ENCODE data around the gene CARD9. TPM values are rescaled to one million over a fixed set of nuclear protein-coding genes. Genes with fewer than 3 reads are reported as not detected.
A peak's percentile ranks its signal among the peaks of the same experiment; 100 is the strongest.

Gene CARD9
- total RNA-seq, 1 experiment from 2014 or later, result 5.6 TPM

DNA sequence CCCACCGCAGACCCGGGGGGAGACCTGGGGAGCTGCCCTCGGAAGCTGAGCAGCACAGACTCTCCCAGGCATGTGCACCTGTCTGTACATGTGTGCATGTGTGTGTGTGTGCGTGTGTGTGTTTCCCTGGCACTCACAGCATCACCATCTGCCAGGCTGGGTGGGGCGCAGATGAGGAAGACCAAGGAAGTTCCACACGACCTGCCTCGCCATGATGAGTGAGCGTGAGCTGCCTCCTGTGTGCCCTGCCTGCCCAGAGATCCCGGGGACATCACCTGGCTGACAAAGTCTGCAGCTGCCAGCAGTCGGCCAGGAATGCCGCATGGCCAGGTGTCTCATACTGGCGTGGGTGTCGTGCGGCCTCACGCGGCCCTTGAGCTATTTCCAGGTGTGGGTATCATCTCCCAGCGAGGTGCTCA, 50.1 kb downstream of the CARD9 start:
- WGBS (ENCODE audit: extremely low coverage, insufficient read length, low lambda C conversion rate), result no CpG with 5 or more reads among the region's 17 CpGs

More for the DNA sequence above, 50.1 kb downstream of the CARD9 start:
- H4K5ac ChIP-seq (ENCODE audit: insufficient read length, low read depth, low read length), result no peak overlapping the region
- Mint-ChIP-seq H3K9me3 (peaks cover 2% of the 10 kb centered on the region in 2 experiments; a peak in 3 of 5 replicates), H3K36me3 (ENCODE audit: insufficient read depth in 1 of 3, low read depth in 3 of 3) (no peaks in the 10 kb centered on the region), H3K27me3 (ENCODE audit: low read depth) (no peaks in the 10 kb centered on the region; the same call in none of the 2 replicates), H3K27ac (peak overlapping the region in 1 of 3 experiments; percentile 51; a peak in 1 of 7 replicates), H3K4me1 (peaks cover 5 to 6% of the 10 kb centered on the region in 2 experiments), H3K4me3 (no peak overlapping the region)
- no peak overlapping the region for H2BK20ac ChIP-seq (ENCODE audit: low read depth, low read length, poor library complexity, severe bottlenecking)
- no peak overlapping the region for H3K9ac ChIP-seq (ENCODE audit: extremely low read depth, insufficient read length, low read length)
- no peak overlapping the region for H2AFZ ChIP-seq (ENCODE audit: low read length)
- H3K23ac ChIP-seq (ENCODE audit: insufficient read length, low read depth, low read length), result no peak overlapping the region
- H3K14ac ChIP-seq (ENCODE audit: insufficient read depth, low read length), result no peak overlapping the region
- no peak overlapping the region for H3K56ac ChIP-seq (ENCODE audit: insufficient read length, low read depth, low read length)
- no peak overlapping the region for H4K8ac ChIP-seq (replicated peaks; ENCODE audit: insufficient read length, low read depth, low read length)
- no peak overlapping the region for H3K27ac ChIP-seq (ENCODE audit: insufficient read length, low read depth, low read length)
- H3K23me2 ChIP-seq (ENCODE audit: insufficient read length, low read depth, low read length, poor library complexity, severe bottlenecking), result no peaks in the 10 kb centered on the region
- no peak overlapping the region for H3K4me2 ChIP-seq (ENCODE audit: insufficient read depth, insufficient read length, low read length)
- no peaks in the 10 kb centered on the region for H3K79me1 ChIP-seq (ENCODE audit: insufficient read depth, low read depth, low read length, poor library complexity, severe bottlenecking)
- no peak overlapping the region for H3K18ac ChIP-seq (ENCODE audit: insufficient read length, low read depth, low read length)
- TF ChIP-seq, protein P1, sequence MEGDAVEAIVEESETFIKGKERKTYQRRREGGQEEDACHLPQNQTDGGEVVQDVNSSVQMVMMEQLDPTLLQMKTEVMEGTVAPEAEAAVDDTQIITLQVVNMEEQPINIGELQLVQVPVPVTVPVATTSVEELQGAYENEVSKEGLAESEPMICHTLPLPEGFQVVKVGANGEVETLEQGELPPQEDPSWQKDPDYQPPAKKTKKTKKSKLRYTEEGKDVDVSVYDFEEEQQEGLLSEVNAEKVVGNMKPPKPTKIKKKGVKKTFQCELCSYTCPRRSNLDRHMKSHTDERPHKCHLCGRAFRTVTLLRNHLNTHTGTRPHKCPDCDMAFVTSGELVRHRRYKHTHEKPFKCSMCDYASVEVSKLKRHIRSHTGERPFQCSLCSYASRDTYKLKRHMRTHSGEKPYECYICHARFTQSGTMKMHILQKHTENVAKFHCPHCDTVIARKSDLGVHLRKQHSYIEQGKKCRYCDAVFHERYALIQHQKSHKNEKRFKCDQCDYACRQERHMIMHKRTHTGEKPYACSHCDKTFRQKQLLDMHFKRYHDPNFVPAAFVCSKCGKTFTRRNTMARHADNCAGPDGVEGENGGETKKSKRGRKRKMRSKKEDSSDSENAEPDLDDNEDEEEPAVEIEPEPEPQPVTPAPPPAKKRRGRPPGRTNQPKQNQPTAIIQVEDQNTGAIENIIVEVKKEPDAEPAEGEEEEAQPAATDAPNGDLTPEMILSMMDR (conservative IDR thresholded peaks at IDR 0.05), result no peak
- peaks cover 4% of the 10 kb centered on the region; the same call in 1 of the 2 replicates for H3K4me1 ChIP-seq (ENCODE audit: insufficient read depth, low read length)
- H2BK120ac ChIP-seq (ENCODE audit: low read depth, low read length, poor library complexity, severe bottlenecking), result no peak overlapping the region
- H2BK12ac ChIP-seq (ENCODE audit: insufficient read length, low read depth, low read length), result no peak overlapping the region
- no peak overlapping the region for H2BK5ac ChIP-seq (ENCODE audit: insufficient read length, low read length)
- H3T11ph ChIP-seq (ENCODE audit: low read length), result no peak overlapping the region
- no peak overlapping the region for H3K4ac ChIP-seq (ENCODE audit: low read depth, low read length)
- H2BK15ac ChIP-seq (ENCODE audit: low read depth, low read length), result no peak overlapping the region
- no peak overlapping the region for H2AK5ac ChIP-seq (ENCODE audit: insufficient read length, low read length)
- H4K20me1 ChIP-seq (ENCODE audit: control insufficient read depth, insufficient read depth, insufficient read length), result no peaks in the 10 kb centered on the region
- no peak overlapping the region for H4K91ac ChIP-seq (ENCODE audit: insufficient read length, low read depth, low read length)
- no peaks in the 10 kb centered on the region for H3K27me3 ChIP-seq (ENCODE audit: insufficient read depth, low read length)
- H3K9me3 ChIP-seq (ENCODE audit: control insufficient read depth, low read depth, low read length), result no peaks in the 10 kb centered on the region
- no peaks in the 10 kb centered on the region for H3K79me2 ChIP-seq (ENCODE audit: insufficient read depth, low read length)
- DNase-seq, result no peak

Measured in H9 (cell line).